NAMALWA (cell line): ENCODE data around the gene SKP1.

Experiments
- DNase-seq: peaks from one replicate; pipeline ENCODE4 v3.0.0-alpha.2; 2015; ENCODE audit warnings: low spot score

Gene SKP1

DNA sequence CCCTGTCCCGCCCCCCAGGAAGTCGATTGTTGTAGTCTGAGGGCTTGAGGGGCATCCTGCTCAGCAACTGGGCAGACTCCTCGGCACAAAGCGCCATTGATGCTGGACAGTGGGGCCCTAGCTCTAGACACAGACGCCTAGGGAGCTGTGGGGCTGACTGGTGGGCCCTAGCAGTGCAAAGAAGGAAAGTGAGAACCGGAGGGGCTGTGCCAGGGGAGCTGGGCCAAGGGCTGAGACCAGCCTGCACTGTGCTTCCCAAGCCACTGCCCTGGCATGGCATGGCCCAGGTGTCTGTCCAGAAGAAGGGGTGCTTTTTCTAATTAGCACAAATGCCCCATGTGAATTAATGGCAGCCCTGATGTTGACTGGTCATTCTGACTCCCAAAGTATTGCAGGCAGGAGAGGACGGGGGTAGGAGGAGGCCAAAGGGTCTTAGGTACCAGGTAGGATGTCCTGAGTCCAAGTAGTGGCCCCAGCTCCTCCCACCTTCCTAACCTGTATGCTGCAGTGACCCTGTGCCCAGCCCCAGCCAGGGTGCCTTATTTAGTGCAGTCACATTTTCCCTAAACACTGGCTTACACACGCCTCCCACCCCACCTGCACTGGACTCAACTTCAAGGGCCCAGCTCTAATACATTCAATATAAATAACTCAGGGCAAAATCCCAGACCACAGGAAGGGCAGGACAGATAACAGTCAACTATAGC lies 46.4 kb downstream of the SKP1 start:
- no peak for DNase-seq

GRCh38 chr5:134129411-134130238 lies 47.1 kb downstream of the SKP1 start:
- no peak for DNase-seq

GRCh38 chr5:134128648-134128995 lies 48.1 kb downstream of the SKP1 start:
- DNase-seq: no peak

GRCh38 chr5:134127988-134128647 lies 48.6 kb downstream of the SKP1 start:
- no peak for DNase-seq

DNA sequence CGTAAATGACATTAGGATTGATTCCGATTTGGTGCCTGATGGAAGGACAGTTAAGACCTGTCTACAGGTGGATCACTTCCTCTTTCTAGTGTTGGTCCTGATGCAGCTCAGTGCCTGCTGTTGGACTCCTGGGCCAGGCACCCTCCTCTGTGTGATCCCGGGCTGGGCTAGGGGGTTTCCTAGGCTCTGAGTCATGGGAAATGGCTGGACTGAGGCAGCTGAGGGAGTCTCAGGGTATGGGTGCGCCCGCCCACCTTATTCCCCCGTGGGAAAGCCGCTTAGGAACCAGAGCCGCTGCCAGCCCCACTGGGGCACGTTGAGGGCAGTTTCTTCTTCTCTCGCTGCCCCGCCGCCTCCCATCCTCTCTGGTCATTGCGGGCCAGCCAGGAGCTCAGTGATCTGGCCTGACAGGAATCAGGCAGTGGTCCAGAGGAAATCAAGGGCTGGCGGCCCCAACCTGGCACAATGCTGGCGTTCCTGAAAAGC lies 49.3 kb downstream of the SKP1 start:
- DNase-seq: no peak

DNA sequence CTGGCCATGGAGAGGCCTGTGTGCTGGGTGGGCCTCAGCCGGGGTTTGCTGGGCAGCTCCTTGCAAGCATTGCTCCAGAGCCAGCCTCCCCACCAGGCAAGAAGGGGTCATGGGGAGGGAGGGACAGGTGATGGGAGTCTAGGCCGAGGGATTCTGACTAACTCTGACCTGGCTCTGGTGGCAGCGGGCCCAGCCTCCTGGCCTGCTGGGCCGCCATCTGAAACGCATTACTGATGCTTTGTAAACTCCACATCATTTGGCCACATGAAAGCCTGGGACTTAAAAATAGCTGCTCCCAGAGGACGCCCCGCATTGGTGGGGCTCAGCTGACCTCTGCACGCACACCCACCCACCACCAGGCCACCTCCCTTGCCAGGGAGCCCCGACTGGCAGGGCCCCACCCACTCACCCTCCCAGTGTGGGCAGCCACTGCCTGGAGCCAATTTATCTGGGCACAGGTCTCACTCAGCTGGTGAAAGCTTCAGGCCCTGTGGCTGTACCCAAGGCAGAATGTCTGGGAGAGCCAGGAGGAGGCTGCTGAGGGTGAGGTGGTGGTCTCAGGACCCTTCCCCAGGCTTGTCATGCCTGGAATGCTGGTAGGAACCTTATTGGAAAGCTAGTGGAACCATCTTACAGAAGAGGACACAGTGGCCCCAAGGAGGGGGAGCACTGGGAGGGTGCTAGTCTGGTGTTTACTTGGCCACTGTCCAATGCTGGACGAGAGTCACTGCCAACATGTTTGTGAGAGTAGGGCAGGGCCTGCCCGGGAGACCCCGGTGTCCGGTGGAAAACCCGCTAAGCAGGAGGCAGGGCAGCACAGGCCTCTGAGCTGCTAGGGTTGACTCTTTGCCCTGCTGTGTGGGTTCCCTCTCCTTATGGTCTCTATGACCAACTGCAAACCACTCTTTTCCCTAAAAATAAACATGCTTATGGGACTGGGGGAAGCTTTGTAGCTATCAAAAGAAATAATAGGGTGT lies 51.4 kb downstream of the SKP1 start:
- DNase-seq: no peak

DNA sequence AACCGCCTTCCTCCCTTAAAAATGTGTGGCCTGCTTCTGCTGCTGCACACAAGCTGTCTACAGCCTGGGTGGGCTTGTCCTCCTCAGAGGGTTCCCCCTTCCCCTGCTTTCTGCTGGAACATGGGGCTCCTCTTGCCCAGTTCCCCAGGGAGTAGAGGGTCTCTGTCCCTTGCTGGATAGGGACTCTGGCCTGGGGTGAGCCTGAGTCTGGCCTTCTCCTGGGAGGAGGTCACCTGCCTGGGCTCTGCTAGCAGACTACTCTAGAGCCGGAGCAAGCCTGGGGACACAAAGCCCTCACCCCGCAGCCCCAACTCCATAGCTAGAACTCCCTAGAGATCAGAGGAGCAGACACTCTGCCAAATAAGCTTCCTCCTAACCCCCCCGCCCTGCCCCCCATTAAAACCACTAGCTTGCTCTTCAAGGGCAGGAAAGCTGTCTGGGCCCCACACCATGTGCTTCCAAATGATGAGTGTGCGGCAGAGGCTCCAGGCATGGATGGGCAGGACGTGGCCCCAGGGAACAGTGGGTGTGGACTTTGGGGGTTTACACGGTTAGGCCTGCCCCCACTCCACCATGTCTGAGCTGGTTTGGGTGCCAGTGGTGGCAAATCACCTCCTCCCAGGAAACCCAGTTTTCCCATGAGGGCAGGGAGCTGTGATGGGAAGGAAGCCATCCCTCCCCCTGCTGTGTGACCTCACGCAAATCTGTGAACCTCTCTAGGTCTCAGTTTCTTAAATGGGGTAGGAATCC lies 52.3 kb downstream of the SKP1 start:
- no peak for DNase-seq

DNA sequence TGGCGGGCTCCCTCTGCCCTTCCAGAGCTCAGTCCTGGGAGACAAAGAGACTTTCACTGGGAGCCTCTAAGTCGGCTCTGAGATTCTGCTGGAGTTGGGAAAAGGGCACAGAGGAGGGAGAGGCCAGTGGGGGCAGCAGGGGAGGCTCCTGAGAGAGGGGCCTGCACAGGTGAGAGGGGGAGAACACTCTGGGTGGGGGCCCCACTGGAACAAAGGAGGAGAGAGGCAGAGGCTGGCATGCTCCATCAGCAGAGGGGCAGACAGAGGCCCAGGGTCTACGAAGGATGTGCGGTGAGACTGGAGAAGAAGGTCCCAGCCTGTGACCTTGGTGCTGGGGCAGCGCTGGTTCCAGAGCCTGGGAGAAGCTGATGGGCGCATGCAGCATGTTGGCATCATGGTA lies 53.4 kb downstream of the SKP1 start:
- DNase-seq: no peak

- peak; percentile 39 for DNase-seq
Observed at GRCh38 chr5:134122530-134122929, 54.2 kb downstream of the SKP1 start.

DNA sequence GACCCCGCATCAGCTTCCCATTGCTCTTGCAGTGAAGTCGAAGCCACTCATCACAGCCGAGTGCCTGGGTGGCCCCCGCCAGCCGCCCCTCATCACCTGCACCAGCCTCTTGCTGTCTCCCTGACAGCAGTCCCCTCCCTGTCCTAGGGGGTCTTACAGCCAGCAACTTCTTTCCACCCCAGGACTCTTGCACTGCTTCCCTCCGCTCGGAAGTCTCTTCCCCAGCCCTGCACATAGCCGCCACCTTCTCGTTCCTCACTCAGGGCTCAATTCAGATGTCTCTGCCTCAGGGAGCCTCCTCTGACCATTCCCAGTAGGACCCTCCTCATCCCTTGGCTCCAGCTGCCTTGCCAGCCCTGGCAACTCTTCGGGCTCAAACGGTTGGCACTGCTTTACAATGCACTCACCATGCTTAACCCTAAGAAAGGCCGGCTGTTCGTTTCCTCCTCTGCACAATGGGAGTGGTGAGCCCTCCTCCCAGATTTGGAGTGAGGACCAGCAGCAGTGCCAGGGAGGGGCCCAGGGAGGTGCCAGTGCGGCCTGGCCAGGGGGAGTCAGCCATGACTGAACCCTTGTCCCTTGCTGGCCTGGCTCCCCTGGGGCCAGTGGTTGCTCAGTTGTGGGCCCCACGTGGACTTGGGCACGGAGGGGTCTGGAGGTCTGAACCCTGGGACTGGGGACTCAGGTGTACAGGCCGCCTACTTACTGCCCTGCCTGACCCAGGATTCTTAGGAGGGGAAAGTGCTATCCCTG lies 56.2 kb downstream of the SKP1 start:
- DNase-seq: no peak

DNA sequence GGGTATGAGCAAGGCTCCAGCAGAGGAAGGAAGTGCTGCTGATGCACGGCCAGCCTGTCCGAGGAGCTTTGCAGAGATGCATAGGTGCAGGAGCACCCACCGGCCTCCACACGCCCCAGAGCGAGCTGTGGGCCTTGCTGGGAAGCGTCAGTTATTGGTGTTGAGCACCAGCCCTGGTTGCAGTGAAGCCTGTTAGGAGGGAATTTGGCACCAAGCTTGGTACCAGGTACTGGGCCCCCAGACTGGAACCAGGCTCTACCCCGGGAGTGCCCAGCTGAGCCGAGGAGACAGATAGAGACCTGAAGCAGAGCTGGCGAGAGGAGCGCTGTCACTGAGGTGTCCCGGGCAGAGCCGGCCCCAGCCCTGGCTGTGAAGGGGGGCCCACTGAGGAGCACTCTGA lies 57.0 kb downstream of the SKP1 start:
- no peak for DNase-seq

- no peak for DNase-seq
Observed at GRCh38 chr5:134118212-134118835, 58.4 kb downstream of the SKP1 start.

- DNase-seq: no peak
Observed at GRCh38 chr5:134116789-134117761, 59.7 kb downstream of the SKP1 start.

DNA sequence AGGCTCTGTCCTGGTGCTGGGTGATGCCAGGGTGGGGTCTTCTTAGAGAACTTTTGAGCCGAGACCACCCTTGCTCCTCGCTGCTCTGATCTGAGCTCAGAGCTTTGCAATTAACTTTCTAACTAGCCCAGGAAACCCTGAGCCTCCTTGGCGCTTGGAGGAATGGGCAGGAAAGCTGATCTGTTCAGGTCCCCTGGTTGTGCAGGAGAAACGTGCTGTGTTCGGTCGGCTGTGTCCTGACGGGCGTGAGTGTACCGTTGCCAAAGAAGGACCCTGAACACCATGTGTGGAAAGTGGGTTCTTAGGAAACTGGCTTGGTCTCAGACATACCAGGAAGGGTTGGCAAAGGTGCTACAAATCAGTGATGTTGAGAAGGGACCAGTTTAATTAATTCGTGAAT lies 60.5 kb downstream of the SKP1 start:
- no peak for DNase-seq

DNA sequence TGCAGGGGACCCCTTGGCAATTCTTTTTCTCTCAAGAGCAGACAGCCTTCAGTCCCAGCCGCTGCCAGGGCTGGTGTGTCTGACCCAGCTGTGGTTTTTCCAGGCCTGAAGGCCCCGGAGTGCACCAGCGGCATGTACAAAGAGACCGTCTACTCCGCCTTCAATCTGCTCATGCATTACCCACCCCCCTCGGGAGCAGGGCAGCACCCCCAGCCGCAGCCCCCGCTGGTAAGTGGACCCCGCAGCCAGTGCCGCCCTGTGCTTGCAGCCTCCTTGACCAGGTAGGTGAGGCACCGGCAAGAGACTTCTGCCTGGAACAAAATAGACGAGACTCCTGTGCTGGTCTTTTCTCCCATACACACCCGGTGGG lies 61.0 kb downstream of the SKP1 start:
- DNase-seq: no peak

DNA sequence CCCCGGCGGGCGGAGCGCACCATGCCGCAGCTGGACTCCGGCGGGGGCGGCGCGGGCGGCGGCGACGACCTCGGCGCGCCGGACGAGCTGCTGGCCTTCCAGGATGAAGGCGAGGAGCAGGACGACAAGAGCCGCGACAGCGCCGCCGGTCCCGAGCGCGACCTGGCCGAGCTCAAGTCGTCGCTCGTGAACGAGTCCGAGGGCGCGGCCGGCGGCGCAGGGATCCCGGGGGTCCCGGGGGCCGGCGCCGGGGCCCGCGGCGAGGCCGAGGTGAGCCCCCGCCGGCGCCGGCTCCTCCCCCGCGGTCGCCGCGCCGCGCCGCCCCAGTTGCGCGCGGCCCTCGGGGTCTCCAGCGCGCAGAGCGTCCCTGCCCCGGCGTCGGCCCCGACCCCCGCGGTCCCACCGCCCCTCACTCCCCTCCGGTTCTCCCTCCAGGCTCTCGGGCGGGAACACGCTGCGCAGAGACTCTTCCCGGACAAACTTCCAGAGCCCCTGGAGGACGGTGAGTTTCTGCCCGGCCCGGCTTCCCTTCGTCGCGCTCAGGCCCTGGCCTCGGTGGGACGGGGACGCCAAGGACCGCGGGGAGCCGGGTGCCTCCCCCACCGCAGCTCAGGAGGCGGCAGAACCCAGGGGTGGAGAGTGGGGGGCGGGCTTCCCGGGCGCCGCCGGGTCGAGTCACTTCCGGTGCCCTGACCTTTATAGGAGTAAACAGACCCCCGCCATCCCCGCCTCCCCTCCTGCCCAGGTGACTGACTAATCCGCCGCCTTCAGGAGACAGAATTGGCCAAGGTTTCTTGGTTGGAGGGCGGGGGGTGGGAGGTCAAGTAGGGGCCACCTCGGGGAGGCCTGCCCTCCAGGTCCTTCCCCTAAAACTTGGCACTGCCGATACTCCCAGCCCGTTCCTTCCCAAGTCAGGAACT lies 61.6 kb downstream of the SKP1 start:
- DNase-seq: no peak
